ENCODE measurements around the gene PEMT.
"Not testable (repeated sequence)": the region's sequence is repeated elsewhere in the genome, so short reads cannot be mapped to it uniquely, and the experiment has no call there.

PEMT gene

DNA sequence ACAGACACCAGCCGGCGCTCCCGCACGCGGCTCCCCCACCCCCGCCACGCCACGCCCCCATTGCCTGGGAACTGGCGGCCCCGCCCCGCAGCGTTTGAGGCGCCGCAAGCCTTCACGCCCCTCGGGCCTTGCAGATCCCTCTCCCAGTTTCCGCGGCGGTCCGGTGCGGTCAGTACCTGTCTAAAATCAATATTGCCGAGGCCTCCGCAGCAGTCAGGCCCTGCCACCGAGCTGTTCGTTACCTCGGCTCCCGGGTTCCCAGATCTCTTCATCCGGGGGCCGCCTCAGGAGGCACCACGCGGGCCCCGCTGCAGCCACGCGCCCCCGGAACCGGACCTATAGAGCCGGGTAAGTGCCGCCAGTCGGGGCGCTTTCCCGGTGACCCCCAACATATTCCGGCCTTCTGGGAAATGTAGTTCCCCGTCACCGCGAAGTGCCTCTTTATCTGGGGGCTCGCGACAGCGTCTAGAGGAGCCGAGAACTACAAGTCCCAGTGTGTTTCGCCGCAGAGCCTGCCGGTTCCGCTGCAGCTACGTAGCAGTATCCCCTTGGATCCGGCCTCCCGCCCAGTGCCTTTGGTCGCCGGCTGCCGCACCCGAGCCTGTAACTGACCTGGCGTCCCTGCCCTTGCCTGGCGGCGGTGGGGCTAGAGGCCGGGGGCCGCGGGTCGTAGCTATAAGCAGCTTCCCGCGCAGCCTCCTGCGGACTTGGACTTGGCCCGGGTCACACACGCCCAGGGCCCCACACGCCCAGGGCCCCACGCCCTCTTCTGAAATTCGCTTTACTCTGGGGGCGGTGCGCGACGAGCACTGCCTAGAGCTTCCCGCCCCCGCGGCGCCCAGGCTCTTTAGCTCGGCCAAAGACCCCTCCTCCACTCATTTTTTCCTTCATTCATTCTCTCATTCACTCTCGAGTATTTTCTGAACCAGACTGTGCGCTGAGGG is at the start of gene PEMT:
Gene PEMT (minus strand): TSS at position 354 of the 944 bp plus-strand sequence. CDS start 82 bp downstream, at position 272.
- peak; percentile 92 for DNase-seq (ENCODE audit: low spot score)

DNA sequence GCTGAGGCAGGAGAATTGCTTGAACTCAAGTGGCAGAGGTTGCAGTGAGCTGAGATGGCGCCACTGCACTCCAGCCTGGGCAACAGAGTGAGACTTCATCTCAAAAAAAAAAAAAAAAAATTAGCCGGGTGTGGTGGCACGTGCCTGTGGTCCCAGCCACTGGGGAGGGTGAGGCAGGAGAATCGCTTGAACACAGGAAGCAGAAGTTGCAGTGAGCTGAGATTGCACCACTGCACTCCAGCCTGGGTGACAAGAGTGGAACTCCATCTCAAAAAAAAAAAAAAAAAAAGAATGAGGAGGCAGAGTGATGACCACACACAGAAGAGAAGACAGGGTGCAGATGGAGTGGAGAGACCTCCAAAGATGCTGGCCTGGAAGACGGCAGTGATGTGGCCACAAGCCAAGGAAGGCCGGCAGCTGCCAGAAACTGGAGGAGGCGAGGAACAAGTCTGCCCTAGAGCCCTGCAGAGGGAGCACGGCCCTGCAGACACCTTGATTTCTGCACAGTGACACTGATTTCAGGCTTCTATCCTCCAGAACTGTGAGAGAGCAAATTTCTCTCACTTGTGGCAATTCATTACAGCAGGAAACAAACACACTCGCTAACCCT is 48.3 kb upstream of the PEMT start:
- DNase-seq (ENCODE audit: low spot score): not testable (repeated sequence)

GRCh38 chr17:17638467-17638866 is 47.0 kb upstream of the PEMT start:
- DNase-seq (ENCODE audit: low spot score): no peak

- DNase-seq (ENCODE audit: low spot score): no peak
Measured at GRCh38 chr17:17636272-17636885, 44.9 kb upstream of the PEMT start.

DNA sequence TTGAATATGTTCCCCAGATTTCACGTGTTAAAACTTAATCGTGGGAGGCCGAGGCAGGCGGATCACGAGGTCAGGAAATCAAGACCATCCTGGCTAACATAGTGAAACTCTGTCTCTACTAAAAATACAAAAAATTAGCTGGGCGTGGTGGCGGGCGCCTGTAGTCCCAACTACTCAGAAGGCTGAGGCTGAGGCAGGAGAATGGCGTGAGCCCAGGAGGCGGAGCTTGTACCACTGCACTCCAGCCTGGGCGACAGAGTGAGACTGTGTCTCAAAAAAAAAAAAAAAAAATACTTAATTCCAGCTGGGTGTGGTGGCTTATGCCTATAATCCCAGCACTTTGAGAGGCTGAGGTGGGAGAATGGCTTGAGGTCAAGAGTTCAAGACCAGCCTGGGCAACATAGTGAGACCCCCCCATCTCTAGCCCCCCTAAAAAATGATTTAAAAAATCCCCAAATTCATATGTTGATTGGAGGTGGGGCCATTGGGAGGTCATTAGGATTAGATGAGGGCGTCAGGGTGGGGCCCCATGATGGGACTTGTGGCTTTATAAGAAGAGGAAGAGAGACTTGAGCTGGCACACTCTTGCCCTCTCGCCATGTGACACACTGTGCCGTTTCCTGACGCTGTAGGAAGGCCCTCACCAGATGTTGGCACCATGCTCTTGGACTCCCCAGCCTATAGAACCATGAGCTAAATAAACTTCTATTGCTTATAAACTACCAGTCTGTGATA is 44.2 kb upstream of the PEMT start:
- not testable (repeated sequence) for DNase-seq (ENCODE audit: low spot score)

- no peak for DNase-seq (ENCODE audit: low spot score)
Measured at GRCh38 chr17:17635126-17635525, 43.6 kb upstream of the PEMT start.

DNA sequence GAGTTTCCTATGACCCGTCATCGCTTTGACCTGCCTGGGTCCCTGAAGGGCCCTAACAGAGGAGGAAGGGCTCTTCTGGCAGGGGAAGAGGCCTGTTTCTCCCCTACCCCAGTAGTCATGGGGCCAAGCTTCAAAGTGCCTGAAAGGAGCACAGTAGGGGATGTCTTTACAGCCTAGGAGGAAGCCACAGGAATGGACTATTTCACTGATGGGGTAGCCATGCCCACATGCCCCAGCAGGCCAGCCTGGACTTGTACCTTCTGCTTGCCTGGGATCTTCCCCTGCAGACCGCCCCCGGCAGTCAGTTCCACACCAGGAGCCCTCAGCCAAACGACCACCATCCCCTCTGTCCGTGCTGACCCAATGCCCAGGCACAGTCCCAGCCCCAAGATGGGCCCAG is 41.8 kb upstream of the PEMT start:
- DNase-seq (ENCODE audit: low spot score): no peak

DNA sequence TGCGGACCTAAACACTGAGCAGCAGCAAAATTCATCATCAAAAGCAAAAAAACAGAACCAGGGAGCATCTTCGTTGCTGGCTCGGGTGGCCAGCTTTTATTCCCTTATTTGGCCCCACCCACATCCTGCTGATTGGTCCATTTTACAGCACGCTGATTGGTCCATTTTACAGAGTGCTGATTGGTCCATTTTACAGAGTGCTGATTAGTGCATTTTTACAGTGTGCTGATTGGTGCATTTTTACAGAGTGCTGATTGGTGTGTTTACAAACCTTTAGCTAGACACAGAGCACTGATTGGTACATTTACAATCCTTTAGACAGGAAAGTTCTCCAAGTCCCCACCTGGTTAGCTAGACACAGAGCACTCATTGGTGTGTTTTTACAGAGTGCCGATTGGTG is 41.2 kb upstream of the PEMT start:
- not testable (repeated sequence) for DNase-seq (ENCODE audit: low spot score)

- no peak for DNase-seq (ENCODE audit: low spot score)
Measured at GRCh38 chr17:17628388-17629008, 37.0 kb upstream of the PEMT start.

- DNase-seq (ENCODE audit: low spot score): no peak
Measured at GRCh38 chr17:17626840-17627239, 35.3 kb upstream of the PEMT start.

- no peak for DNase-seq (ENCODE audit: low spot score)
Measured at GRCh38 chr17:17626151-17626805, 34.8 kb upstream of the PEMT start.

DNA sequence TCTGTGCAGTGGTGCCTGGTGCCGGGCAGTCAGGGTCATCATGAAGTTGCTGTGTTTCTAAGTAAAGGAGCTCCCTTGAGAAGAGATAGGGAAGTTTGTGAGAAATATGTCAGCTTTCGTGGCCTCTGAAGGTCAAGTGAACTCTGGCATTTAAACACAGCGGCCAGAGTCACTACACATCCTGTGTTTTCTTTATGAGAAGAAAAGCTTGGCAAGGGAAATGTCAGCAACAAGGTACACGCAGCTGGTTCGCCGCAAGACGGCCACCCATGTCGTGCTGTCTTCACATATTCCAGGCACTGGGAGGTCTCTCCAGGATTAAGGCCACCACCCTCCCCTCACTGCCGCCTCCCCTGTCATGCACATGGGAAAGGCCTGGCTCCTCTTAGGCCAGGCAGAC is 33.2 kb upstream of the PEMT start:
- no peak for DNase-seq (ENCODE audit: low spot score)

DNA sequence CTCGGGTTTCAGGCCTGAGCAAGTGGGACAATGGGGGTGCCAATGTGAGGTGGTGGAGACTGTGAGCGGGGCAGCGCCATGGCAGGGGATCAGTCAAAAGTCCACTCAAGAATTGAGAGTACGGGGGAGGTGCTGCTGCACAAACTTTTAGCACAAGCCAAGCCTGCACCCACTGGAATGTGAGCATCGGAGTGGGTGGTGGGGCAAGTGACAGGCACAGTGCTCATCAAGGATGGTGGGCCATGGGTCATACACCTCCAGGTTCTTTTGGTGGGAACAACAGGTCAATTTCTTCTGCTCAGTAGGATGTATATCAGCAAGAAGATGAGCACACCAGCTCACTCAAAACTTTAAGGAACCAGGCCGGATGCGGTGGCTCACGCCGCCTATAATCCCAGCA is 32.4 kb upstream of the PEMT start:
- no peak for DNase-seq (ENCODE audit: low spot score)

DNA sequence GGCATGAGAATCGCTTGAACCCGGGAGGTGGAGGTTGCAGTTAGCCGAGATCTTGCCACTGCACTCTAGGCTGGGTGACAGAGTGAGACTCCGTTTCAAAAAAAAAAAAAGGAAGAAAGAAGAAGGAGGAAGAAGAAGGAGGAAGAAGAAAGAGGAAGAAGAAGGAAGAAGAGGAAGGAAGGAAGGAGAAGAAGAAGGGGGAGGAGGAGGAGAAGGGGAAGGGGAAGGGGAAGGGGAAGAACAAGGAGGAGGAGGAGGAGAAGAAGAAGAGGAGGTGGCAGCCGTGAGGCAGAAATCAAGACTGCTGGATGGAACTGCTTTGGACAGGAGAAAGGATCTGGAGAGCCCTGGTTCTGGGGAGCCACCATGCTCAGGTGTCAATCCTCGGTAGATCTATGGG is 29.7 kb upstream of the PEMT start:
- no peak for DNase-seq (ENCODE audit: low spot score)

DNA sequence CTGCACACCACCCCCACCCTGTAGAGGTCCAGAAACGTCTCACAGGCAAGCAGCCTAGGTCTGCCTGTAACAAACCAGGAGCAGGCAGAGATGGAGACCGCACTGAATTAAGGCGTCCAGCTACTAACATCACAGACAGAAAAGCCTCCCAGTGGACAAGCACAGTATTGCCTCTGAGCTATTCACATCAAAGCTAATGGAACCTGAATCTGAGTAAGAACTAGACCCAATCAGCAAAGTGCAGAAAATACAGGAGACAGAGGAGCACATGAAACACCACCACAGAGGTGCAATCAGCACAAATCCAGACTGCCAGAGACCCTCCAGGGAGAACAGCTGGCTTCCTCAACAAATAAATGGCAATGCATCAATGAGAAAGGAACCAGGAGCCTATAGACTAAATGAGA is 22.2 kb upstream of the PEMT start:
- DNase-seq (ENCODE audit: low spot score): peak; percentile 39

GRCh38 chr17:17612085-17613022 is 20.8 kb upstream of the PEMT start:
- DNase-seq (ENCODE audit: low spot score): no peak

- no peak for DNase-seq (ENCODE audit: low spot score)
Measured at GRCh38 chr17:17609121-17609520, 17.6 kb upstream of the PEMT start.

DNA sequence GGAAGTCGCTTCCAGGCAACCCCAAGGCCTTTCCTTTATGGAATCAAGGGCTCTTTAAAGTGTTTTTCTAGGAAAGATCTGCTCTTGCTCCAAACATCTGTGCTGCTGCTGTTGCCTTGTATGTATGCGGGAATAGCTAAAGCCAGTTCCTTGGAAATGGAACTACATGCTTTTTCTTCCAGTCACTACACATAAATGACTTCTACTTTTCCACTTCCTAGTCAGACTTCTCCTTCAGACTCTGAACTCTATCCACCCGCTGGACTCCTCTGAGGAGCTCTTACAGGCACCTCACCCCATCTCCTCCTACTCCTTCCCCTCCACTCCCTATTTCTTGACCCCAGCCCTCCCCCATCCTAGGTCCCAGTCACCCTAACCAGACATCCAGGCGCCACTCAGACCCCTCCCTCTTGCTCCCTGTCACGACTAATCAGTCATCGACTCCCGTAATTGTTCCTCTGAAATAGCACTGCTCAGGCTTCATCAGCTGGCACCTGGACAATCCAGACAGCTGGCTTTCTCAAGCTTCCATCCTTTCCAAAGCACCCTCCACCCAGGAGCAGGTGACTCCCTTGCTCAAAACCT is 15.0 kb upstream of the PEMT start:
- DNase-seq (ENCODE audit: low spot score): no peak

- no peak for DNase-seq (ENCODE audit: low spot score)
Measured at GRCh38 chr17:17605729-17606088, 14.2 kb upstream of the PEMT start.
